GM19468 (cell line): ENCODE data around the gene ERGIC1.

Source experiments
- ATAC-seq: cut with Tn5 transposase; IDR thresholded peaks from one replicate; pipeline ENCODE4 v1.9.1; 2021; ENCODE audit warnings: mild to moderate bottlenecking, moderate library complexity, moderate number of reproducible peaks; ENCODE audit not compliant: unreplicated experiment; ENCODE audit errors: extremely low read depth

ERGIC1 gene

DNA sequence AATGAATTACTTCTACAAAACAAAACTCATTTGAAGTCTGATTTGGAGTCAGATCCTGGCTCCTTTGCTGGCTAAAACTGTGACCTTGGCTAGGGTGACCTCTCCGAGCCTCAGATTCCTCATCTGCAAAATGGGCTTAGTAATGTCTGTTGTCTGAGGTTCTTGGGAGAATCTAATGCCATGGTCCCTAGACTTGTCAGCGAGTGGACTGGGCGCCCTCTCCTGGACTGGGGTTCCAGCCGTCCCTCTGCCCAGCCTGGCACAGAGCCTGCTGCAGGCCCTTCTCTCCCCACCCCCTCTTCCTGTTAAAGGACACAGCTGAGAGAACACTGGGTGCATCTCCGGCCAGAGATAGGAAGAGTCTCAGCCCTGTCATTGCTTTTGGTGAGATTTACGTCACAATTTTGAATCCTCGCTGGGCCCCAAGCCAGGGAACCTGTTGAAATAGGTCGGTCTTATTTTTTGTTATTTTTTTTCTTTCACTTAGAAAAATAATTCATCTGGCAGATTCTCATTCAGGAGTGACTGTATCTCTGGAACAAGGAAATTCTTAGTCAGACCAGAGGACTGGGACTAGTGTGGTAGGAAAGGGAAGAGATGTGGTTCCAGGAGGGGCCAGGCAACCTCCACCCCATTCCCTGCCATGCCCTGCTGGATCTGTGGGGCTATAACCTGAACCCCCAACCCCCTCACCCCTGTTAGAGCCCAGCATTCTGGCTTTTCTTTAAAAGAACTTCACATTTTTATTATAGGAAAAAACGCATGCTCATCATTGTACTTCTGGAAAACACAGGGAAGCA, 77.0 kb downstream of the ERGIC1 start:
- no peak for ATAC-seq

DNA sequence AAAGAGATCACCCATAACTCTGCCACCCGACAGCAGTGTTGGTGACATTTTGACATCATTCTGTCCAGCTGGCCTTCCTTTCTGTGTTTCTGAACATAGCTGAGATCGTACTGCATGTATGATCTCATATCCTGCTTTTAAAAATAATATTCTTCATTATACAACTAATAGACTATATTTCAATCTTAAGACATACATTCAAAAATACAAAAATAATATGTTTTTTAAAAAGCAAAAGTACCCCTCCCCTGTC, 77.5 kb downstream of the ERGIC1 start:
- ATAC-seq, result no peak

DNA sequence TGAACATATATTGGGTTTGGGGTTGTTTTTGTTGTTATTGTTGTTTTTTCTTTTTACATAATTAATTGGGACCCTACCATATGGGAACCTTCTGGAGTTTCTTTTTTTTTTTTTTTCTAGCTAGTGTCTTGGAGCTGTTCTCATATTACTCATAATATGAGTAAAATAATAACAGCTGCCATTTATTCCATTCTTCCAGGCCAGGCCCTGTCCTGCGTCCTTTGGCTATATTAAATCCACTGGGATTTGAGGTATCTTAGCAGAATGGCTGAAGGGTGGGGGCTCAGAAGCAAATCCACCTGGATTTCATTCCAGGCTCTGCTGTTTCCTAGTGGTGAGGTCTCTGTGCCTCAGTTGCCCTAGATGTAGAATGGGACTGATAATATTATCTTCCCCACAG, 77.9 kb downstream of the ERGIC1 start:
- no peak for ATAC-seq

DNA sequence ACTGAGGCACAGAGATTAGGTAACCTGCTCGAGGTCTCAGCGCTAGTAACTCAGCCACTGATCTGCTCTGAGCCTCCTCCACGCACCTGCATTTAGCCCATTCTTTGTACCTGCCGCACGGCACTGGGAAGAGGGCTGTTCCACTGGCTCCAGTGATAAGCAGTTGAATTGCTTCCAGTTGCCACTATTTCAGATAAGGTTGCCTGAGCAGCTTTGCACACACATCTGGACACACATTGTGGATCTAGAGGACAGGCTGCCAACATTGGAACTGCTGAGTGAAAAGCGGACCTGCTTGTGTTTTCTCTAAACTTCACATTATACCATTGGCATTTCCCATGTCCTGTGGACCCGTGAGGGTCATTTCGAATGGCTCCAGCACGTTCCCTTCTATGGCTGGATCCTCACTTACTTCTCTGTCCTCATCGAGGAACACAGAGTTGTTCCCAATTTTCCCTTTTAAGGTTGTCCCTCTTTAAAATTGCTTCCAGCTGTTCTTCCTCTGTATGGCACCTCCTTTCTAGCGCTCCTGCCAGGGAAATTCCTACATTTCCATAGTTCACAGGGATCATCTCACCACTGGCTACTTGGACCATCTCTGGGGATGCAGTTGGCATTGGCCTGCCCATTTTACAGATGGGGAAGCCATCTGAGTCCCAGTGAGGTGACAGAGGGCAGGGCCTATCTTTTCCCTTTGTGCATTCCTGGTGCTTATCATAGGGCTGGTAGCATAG, 79.2 kb downstream of the ERGIC1 start:
- no peak for ATAC-seq

DNA sequence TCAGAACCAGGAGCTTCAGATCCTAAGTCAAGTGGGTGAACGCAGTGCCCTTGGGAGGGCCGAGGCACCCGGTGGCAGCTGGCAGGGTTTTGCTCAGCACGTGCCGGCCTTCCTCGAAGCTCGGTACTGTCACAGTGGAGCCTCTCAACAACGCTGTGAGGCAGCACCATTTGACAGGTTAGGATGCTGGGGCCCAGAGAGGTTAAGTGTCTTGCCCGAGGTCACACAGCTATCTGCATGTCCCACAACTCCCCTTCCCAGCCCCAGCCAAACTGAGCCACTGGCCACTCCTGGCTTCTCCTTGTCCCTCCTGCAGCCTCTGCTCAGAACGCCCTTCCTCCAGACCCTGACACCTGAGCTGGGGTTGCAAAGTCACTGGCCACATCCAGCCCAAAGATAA, 81.5 kb downstream of the ERGIC1 start:
- ATAC-seq, result no peak

DNA sequence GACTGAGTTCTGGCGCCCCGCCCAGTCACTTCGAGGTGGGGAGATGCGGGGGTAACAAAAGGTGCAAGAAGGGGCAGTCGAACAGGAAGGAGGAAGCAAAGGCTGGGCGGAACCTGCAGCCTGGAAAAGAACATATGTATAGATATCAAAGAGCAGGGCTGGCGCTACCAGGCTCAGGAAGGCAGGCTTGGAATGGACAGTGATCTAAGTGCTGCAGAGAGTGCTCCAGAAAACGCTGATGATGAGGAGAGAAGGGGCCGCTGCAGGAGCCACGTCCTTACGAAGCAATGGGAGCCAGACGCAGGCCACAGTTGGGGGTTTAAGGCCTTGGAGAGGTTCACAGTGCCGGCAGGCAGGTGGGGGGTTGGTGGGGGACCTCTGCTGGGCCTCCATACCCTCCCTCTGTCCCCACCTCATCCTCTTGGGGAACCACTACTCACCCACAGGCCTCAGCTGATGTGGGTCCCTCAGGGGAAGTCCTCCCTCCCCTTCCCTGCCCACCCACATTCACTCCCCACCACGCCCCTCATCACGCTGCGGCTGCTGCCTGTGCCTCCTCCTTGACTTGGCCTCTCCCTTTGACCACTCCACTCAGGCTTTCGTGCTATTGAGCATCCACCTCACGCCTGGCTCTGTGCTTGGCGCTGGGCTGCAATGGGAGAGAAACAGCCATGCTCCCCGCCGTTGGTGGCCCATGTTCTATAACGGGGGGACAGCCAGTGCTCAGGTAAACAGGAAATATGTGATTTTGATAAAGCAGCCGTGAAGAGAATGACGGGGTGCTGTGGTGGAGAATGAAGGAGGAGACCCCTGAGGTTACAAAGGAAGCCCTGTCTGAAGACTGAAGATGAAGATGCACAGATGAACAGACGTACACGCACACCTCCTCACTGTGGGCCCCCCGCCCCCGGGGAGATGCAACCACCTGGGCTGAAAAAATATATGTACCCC, 84.6 kb downstream of the ERGIC1 start:
- ATAC-seq, result no peak

DNA sequence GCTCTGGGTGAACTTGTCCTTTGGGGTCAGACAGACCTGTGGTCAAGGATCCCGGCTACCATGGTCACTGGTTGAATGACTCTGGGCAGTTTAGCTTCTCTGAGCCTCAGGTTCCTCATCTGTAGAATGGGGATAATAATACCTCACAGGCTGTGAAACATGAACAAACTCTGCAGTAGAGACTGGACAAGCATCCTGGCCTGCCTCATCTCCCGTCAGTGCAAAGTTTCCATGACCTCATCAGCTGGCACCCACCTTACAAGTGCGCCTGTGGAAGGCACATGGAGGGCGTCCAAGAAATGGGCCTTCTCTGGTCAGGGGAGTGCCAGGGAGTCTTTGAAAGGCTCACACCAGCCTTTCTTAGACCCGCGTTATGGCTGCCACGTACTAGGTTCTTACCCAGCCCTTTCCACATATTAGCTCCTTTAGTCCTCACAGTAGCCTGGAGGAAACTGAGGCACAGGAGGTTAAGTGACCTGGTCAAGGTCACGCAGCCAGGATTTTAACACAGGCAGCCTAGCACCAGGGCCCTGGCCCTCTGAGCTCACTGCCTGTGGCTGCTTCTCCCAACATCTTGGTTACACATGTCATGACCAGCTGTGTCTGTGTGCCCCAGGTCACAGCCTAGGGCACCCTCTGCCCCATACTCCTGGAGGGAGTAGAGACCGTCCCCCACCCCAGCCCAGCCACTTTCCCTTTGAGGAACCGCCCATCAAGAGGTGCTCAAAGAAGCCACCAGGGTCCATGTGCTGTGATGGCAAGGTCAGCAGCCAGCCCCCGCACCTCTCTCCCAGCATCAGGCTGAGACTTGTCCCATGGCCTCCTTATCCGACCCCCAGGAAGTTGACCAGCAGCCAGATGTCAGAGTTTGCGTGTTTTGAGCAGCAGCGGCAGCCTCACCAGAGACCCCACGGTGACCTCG, 85.7 kb downstream of the ERGIC1 start:
- ATAC-seq, result no peak

DNA sequence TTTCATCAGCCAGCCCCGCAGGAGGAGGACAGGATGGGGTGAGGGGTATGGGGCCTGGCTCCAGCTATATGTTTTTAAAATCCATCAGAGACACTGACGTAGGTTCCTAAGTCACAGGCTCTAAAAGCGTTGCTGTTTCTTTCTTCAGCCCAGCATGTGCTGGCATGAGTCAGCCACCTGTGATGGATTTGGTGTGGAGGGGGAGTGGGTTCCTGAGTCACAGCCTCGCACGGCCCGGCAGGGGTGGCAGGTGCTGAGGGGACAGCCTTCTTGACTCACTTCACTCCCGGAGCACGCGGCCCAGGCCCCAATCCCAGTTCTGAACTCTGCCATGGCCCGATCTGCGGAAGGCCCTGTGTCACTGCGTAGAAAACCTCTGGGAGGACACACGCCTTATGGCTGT, 86.4 kb downstream of the ERGIC1 start:
- no peak for ATAC-seq

DNA sequence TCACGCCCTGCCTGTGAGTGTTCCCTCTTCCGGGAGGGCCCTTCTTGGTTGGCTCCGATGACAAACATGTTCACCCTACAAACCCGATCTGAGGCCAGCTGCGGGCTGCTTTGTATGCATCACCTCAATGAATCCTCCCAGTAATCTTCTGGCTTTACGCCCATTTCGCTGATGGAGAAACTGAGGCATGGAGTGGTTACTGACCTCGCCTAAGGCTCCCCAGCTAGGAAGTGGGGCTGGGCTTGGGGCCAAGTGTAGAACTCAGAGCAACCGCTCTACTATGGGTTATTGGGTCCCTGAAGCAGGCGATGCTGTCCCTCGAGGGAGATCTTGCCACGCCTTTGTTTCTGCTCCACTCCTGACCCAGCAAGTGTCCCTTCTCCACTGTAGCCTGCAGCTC, 86.9 kb downstream of the ERGIC1 start:
- ATAC-seq, result no peak

DNA sequence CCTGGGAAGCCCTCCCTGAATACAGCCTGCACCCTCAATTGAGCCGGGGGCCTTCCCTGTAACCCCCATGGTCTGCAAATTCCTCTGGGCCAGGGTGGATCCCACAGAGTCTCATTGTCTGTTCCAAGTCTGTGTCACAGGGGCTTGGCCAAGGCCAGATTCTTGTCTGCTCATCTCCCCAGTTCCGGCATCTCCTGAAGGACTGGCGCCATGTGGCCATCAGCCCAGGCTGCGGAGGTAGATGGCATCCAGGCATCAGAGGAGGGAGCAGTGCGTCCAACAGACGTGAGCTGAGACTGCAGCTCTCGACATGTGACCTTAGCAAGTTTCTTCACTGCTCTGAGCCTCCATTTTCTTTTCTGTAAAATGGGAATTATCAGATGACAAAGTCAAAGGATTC, 87.9 kb downstream of the ERGIC1 start:
- ATAC-seq, result no peak

DNA sequence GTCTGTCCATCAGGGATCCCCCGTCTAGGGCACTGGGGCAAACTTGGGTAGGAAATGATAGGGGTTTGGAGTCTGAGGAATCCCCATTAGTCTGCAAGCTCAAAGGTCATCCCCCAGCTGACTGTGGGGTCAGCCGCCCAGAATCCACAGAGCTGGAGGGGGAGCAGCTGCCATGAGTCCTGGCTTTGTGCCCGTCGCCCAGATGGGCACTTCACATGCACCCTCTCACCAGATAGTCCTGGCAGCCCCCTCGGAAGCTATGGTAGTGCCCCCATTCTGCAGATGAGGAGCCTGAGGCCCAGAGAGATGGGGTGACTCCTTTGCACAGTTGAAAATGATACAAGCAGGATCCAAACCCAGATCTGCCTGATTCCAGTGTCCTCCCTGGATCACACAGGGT, 89.5 kb downstream of the ERGIC1 start:
- no peak for ATAC-seq

DNA sequence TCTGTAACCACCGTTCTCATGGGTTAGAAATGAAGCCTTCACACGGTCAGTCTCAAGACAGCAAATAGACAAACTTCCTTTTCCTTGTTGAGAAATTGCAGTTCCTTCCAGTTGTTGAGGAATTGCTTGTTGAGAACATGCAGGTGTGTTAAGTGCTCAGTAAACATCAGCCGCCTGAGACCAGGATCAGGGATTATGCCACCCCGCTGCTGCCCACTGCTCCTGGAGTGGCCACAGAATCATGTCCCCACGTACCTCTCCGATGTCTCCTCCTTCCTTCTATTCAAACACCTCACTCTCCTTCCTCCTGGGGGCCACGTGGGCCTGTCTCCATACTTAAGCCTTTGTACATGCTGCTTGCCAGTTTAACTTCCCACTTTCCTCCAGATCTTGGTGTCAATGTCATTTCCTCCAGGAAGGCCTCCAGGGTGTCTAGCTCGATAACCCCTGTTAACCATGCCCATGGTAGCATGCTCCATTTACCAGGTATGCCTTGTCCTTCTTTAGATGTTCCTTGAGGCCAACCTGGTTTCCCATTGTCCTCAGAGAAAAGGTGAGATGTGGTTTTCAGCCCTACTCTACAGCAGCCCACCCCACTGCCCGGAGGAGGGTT, 91.4 kb downstream of the ERGIC1 start:
- ATAC-seq, result no peak

DNA sequence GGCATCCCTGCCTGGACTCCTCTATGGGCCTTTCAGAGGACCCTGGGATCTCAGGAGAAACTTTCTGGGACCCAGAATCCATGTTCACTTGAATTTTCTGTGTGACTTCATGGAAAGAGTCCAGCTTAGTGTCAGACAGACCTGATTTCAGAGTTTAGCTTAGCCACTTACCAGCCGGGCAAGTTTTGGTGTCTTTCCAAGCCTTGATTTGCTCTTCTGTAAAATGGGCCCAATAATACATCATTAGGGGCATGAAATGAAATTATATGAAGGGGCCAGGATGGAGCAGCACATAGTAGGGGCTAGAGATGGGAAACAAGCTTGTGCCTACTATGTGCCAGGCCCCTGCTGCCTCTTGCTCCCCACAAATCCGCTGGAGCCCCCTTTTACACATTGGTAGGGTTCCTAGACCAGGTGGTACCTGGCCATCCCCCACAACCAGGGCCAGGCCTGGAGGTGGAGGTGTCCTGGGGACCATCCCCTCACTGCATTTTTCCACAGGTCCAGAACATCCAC, 92.0 kb downstream of the ERGIC1 start:
- ATAC-seq, result no peak

DNA sequence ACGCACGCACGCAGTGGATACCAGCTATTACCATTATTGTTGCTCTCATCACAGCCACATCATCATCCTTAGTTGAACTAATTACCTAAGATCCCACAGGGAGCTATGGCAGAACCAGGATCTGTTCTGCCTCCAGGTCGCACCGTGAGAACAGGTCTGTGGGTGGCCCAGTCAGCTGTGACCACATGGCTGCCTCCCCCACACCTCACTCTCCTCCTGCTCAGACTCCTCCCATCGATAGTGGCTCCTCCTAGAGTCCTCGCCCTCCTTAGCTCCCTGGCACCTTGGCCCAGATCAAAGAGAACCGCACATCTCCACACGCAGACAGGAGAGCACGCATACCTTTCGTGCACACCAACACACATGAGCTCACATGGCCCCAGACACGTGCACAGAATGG, 92.7 kb downstream of the ERGIC1 start:
- ATAC-seq, result no peak

DNA sequence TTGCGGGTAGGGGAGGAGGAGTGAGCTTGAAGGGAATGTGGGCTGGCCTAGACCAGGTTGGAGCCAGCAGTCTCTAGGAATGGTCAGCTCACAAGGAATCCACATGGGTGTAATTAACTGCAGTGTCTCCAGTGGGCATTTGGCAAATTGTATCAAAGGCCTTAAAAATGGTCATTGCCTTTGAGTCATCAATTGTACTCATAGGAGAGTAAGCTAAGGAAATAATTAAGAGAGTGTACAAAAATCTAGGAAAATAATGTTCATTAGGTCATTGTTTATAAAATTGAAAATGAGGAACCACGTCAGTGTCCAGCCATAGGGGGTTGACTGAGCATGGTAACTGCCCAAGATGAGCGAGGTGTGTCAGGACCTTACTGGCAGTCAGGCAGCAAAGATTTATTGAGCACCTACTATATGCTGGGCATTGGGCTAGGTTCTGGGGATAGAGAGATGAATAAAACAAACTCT, 95.4 kb downstream of the ERGIC1 start:
- ATAC-seq, result no peak

DNA sequence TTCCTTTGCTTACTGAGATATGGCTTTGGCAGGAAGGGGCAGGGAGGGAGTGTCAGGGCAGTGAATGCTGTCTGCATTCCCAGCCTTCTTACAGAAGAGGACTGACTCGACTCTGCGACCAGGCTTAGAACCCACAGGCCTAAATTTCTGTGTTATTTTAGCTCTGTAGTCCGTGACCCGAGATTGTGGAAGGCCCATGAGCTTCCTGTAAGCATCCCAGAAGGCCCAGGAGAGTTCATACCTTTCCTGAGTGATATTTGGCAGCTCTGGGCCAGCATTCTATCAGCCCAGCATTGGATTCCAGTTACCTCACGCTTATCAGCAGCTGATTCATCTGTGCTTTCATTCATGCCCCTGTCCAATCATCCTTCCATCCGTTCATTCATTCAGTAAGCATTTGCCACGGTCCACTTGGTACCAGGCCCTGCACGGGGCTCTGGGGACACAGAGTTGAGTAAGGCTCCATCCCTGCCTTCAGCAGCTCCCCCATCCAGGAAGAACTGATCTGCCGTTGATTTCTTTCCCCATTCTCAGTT, 97.0 kb downstream of the ERGIC1 start:
- ATAC-seq, result no peak

DNA sequence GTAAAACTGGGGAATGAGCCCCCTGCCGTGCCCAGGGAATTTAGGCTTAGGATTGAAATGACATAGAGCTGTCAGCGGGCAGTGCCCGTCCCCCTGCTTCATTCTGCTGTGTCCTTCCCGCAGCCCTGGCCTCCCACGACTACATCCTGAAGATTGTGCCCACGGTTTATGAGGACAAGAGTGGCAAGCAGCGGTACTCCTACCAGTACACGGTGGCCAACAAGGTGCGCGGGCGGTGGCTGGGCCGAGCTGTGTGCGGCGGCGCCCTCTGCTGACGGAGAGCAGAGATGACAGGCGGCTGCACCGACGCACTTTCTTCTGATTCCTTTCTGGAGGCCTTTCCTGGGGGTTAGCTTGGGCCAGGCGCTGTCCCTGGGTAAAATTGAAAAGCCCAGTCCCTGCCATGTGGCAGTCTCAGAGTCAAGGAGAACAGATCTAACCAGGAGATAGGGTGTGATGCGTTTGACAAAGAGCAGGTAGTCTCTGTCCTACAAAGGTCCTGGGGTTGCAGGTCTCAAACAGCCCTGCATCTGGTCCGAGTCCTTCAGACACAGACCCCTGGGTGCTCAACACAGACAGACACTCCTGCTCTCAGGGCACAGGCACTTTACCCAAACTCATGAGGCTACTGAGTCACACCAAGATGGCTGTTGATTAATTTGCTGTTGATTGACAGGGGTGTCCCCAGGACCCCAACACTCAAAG, 98.4 kb downstream of the ERGIC1 start:
- ATAC-seq, result no peak

DNA sequence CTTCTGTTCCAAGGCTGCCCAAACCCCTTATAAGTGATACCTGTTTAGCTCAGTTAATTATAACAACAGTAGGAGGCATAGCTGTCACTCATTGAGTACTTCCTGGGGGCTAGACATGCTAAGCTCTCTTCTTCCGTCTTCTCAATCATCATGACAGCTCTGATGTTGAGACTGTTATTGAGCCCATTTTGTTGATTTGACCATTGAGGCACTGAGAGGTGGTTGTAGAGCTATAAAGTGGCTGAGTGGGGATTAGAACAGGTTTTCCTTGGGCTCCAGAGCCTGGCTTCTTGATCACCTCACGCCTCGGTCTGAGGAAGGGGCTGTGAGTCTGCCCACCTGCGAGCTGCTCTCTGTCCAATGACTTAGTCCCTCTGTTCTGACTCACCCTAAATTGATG, 99.2 kb downstream of the ERGIC1 start:
- ATAC-seq, result no peak
